Chondrocyte (in vitro differentiated cells): ENCODE measurements around the gene SPECC1L. TPM values are rescaled to one million over a fixed set of nuclear protein-coding genes. Genes with fewer than 3 reads are reported as not detected.

Experiments
- DNase-seq: peaks from one replicate; pipeline ENCODE4 v3.0.0; 2021; ENCODE audit warnings: mixed read lengths, low spot score
- H3K27ac Mint-ChIP-seq: one replicate; pipeline ENCODE4 v1.8.0; 2021; ENCODE audit warnings: mild to moderate bottlenecking, moderate library complexity, mixed read lengths; ENCODE audit not compliant: unreplicated experiment
- H3K27me3 Mint-ChIP-seq: 2 replicates; pipeline ENCODE4 v1.8.0; 2021; ENCODE audit warnings: low read depth, mixed read lengths
- H3K36me3 Mint-ChIP-seq: 2 replicates; pipeline ENCODE4 v1.8.0; 2021; ENCODE audit warnings: low read depth, mixed read lengths
- H3K4me1 Mint-ChIP-seq: 2 replicates; pipeline ENCODE4 v1.8.0; 2021; ENCODE audit warnings: low read depth, mild to moderate bottlenecking, mixed read lengths
- H3K4me3 Mint-ChIP-seq: one replicate; pipeline ENCODE4 v1.8.0; 2021; ENCODE audit warnings: mild to moderate bottlenecking, moderate library complexity, mixed read lengths; ENCODE audit not compliant: unreplicated experiment
- H3K9me3 Mint-ChIP-seq: 2 replicates; pipeline ENCODE4 v1.8.0; 2021; ENCODE audit warnings: low read depth, mixed read lengths
- total RNA-seq: library from RNA; stranded (reverse); gene quantifications from 3 replicates; pipeline ENCODE4 v1.2.1, GENCODE V29; 2021
- TF ChIP-seq, protein P1 (sequence below): fragments of 200-600 bp; sonication (generic); IDR thresholded peaks from 2 replicates; pipeline ENCODE4 v1.5.0; 2021; ENCODE audit warnings: antibody characterized with exemption, mild to moderate bottlenecking, moderate library complexity

The SPECC1L gene
- total RNA-seq, 1 donor from 2014 or later: 91.3 TPM

- H3K27ac Mint-ChIP-seq: no peak overlapping the region
- peaks cover 12% of the 10 kb centered on the region for H3K4me1 Mint-ChIP-seq
- peaks cover 20% of the 10 kb centered on the region for H3K36me3 Mint-ChIP-seq
- no peak overlapping the region for H3K4me3 Mint-ChIP-seq
- TF ChIP-seq, protein P1, sequence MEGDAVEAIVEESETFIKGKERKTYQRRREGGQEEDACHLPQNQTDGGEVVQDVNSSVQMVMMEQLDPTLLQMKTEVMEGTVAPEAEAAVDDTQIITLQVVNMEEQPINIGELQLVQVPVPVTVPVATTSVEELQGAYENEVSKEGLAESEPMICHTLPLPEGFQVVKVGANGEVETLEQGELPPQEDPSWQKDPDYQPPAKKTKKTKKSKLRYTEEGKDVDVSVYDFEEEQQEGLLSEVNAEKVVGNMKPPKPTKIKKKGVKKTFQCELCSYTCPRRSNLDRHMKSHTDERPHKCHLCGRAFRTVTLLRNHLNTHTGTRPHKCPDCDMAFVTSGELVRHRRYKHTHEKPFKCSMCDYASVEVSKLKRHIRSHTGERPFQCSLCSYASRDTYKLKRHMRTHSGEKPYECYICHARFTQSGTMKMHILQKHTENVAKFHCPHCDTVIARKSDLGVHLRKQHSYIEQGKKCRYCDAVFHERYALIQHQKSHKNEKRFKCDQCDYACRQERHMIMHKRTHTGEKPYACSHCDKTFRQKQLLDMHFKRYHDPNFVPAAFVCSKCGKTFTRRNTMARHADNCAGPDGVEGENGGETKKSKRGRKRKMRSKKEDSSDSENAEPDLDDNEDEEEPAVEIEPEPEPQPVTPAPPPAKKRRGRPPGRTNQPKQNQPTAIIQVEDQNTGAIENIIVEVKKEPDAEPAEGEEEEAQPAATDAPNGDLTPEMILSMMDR: no peak
- no peaks in the 10 kb centered on the region for H3K27me3 Mint-ChIP-seq
- DNase-seq: no peak
- H3K9me3 Mint-ChIP-seq: no peaks in the 10 kb centered on the region
Measured at GRCh38 chr22:24363243-24363642, 92.6 kb downstream of the SPECC1L start.

DNA sequence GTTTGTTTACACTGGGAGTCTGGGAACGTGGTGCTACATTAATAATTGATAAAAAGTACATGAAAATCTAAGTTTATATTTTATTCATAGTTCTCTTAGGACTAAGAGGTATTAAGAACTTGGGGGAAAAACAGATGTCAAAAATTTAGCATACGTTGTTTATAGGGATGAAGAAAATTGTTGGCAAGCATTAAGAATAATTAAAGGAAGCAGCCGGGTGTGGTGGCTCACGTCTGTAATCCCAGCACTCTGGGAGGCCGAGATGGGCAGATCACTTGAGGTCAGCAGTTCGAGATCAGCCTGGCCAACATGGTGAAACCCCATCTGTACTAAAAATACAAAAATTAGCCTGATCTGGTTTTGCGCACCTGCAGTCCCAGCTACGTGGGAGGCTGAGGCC lies 96.1 kb downstream of the SPECC1L start:
- H3K9me3 Mint-ChIP-seq: no peaks in the 10 kb centered on the region
- DNase-seq: no peak
- H3K4me3 Mint-ChIP-seq: no peak overlapping the region
- H3K27me3 Mint-ChIP-seq: no peaks in the 10 kb centered on the region
- H3K4me1 Mint-ChIP-seq: peaks cover 14% of the 10 kb centered on the region
- TF ChIP-seq, protein P1: no peak
- no peak overlapping the region for H3K27ac Mint-ChIP-seq
- peaks cover 34% of the 10 kb centered on the region for H3K36me3 Mint-ChIP-seq

DNA sequence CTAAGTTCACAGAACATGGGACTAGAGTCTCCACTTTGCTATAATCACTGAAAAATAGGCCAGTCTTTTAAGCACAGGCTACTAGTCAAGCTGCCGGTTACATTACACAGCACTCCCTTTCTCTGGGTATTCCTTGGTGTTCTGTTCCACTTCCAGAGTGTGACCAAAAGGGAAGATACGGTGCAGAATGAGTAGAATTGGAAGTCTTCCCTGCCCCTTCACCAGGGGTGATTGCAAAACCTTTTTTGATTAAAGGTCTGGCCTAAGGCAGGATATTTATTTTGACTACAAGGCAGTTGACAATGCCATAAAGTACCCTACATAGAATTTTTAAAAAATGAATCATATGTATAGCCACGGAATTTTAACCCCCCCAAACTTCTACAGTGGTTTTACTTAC lies 97.2 kb downstream of the SPECC1L start:
- no peak for DNase-seq
- Mint-ChIP-seq H3K4me1 (peaks cover 14% of the 10 kb centered on the region), H3K36me3 (peaks cover 44% of the 10 kb centered on the region), H3K9me3 (peaks cover 2% of the 10 kb centered on the region), H3K4me3 (no peak overlapping the region), H3K27me3 (no peaks in the 10 kb centered on the region), H3K27ac (no peak overlapping the region)
- TF ChIP-seq, protein P1: no peak

DNA sequence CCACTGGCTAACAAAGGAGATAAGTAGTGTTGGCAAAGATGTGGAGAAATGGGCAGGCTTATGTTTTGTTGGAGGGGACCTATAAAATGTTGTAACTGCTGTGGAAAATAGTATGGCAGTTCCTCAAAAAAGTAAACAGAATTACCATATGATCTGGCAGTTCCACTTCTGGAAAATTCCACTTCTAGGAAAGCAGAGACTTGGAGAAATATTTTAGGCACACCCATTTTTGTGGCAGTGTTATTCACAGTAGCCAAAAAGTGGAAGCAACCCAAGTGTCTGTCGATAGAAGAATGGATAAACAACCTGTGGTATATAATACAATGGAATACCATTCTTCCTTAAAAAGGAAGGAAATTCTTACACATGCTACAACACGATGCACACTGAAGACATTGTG lies 99.8 kb downstream of the SPECC1L start:
- no peak overlapping the region for H3K4me3 Mint-ChIP-seq
- peaks cover 7% of the 10 kb centered on the region for H3K9me3 Mint-ChIP-seq
- no peaks in the 10 kb centered on the region for H3K27me3 Mint-ChIP-seq
- DNase-seq: no peak
- peaks cover 14% of the 10 kb centered on the region for H3K4me1 Mint-ChIP-seq
- no peak overlapping the region for H3K27ac Mint-ChIP-seq
- TF ChIP-seq, protein P1: no peak
- peaks cover 53% of the 10 kb centered on the region for H3K36me3 Mint-ChIP-seq

- no peak for DNase-seq
- Mint-ChIP-seq H3K27ac (no peak overlapping the region), H3K4me1 (no peaks in the 10 kb centered on the region), H3K27me3 (no peaks in the 10 kb centered on the region), H3K4me3 (no peak overlapping the region), H3K9me3 (peaks cover 7% of the 10 kb centered on the region), H3K36me3 (peaks cover 45% of the 10 kb centered on the region)
- TF ChIP-seq, protein P1: no peak
Measured at GRCh38 chr22:24376002-24376401, 105.4 kb downstream of the SPECC1L start.
